Measurements from ENCODE around the gene GEMIN4. TPM values are rescaled to one million over a fixed set of nuclear protein-coding genes. Genes with fewer than 3 reads are reported as not detected.

Gene GEMIN4
- total and polyA plus RNA-seq, 2 experiments from 2014 or later = 14.1 to 45.0 TPM

DNA sequence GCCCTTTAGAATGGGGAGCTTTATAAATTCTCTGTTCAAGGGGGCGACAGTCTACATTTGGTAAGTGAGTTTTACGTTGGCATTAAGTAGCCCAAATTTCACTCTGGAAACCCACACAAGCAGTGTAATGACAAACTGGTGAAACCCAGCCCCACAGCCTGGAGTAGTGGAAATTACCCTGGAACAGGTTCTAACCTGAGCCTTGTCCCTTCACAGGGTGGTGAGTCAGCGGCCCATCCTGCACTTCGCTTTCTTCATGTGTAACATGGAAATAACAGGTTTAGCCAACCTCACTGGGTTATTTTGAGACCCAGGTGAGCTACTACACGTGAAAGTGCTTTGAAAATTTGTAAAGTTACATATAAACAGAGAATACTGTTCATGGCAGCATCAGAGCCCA lies 23.2 kb downstream of the GEMIN4 start:
- ATAC-seq (no peak), DNase-seq (ENCODE audit: low spot score) (no peak)
- H3K27me3 Mint-ChIP-seq (ENCODE audit: insufficient read depth, low read depth, poor library complexity) = peaks cover 18% of the 10 kb centered on the region
- 0 out of 2 replicates have a peak, but pooled peaks cover 9% of the 10 kb centered on the region for H3F3A ChIP-seq (replicated peaks; ENCODE audit: low read depth)
- peaks cover 7% of the 10 kb centered on the region; the same call in 1 of the 2 replicates for H3K27me3 ChIP-seq (ENCODE audit: insufficient read depth)
- H3K9me3 Mint-ChIP-seq = no peaks in the 10 kb centered on the region
- H3K4me3 ChIP-seq = no peak overlapping the region
- no peak overlapping the region for H3K27ac Mint-ChIP-seq
- H2AFZ ChIP-seq = no peak overlapping the region
- no peaks in the 10 kb centered on the region for H3K9me2 ChIP-seq (ENCODE audit: insufficient read depth)
- TF ChIP-seq, protein P1, sequence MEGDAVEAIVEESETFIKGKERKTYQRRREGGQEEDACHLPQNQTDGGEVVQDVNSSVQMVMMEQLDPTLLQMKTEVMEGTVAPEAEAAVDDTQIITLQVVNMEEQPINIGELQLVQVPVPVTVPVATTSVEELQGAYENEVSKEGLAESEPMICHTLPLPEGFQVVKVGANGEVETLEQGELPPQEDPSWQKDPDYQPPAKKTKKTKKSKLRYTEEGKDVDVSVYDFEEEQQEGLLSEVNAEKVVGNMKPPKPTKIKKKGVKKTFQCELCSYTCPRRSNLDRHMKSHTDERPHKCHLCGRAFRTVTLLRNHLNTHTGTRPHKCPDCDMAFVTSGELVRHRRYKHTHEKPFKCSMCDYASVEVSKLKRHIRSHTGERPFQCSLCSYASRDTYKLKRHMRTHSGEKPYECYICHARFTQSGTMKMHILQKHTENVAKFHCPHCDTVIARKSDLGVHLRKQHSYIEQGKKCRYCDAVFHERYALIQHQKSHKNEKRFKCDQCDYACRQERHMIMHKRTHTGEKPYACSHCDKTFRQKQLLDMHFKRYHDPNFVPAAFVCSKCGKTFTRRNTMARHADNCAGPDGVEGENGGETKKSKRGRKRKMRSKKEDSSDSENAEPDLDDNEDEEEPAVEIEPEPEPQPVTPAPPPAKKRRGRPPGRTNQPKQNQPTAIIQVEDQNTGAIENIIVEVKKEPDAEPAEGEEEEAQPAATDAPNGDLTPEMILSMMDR (conservative IDR thresholded peaks at IDR 0.05; ENCODE audit: low read depth in 2 of 2) = no peak
- no peak for TF ChIP-seq REST (IDR thresholded peaks at IDR 0.05; ENCODE audit: unreplicated experiment)
- no peak for TF ChIP-seq JUNB (IDR thresholded peaks at IDR 0.05; ENCODE audit: unreplicated experiment)
- TF ChIP-seq, protein P2, sequence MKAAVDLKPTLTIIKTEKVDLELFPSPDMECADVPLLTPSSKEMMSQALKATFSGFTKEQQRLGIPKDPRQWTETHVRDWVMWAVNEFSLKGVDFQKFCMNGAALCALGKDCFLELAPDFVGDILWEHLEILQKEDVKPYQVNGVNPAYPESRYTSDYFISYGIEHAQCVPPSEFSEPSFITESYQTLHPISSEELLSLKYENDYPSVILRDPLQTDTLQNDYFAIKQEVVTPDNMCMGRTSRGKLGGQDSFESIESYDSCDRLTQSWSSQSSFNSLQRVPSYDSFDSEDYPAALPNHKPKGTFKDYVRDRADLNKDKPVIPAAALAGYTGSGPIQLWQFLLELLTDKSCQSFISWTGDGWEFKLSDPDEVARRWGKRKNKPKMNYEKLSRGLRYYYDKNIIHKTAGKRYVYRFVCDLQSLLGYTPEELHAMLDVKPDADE (IDR thresholded peaks at IDR 0.05) = no peak
- no peak for TF ChIP-seq STAT1 (IDR thresholded peaks at IDR 0.05; ENCODE audit: unreplicated experiment)
- no peak for TF ChIP-seq ZNF331 (CRISPR knock-in tag; IDR thresholded peaks at IDR 0.05; ENCODE audit: low read depth)
- TF ChIP-seq ZNF114 (CRISPR knock-in tag; IDR thresholded peaks at IDR 0.05) = no peak
- TF ChIP-seq EZH2 (IDR thresholded peaks at IDR 0.05; ENCODE audit: low read depth, unreplicated experiment) = no peak
- TF ChIP-seq ZNF462 (CRISPR knock-in tag; IDR thresholded peaks at IDR 0.05) = no peak
- no peak for TF ChIP-seq CREB1 (CRISPR knock-in tag; IDR thresholded peaks at IDR 0.05; ENCODE audit: low read depth)
- no peak for TF ChIP-seq EZH2phosphoT487 (IDR thresholded peaks at IDR 0.05; ENCODE audit: unreplicated experiment)
- no peak for TF ChIP-seq POLR2AphosphoS5 (IDR thresholded peaks at IDR 0.05; ENCODE audit: low read depth)
- no peak for TF ChIP-seq NANOG (IDR thresholded peaks at IDR 0.05; ENCODE audit: borderline replicate concordance)
- peaks cover 16% of the 10 kb centered on the region for H3K79me2 ChIP-seq (replicated peaks; ENCODE audit: insufficient read depth)
- H4K20me1 ChIP-seq (replicated peaks; ENCODE audit: insufficient read depth) = peaks cover 14% of the 10 kb centered on the region; the same call in 1 of the 2 replicates
- H3K27ac ChIP-seq (ENCODE audit: low read depth) = no peak overlapping the region
- no peaks in the 10 kb centered on the region for H3K36me3 ChIP-seq (ENCODE audit: insufficient read depth)
- H3K4me3 Mint-ChIP-seq = no peak overlapping the region
- H3K4me1 ChIP-seq (ENCODE audit: insufficient read depth) = peaks cover 26% of the 10 kb centered on the region
- peaks cover 20% of the 10 kb centered on the region for H3K4me1 Mint-ChIP-seq
- H3K36me3 Mint-ChIP-seq (ENCODE audit: low read depth) = peaks cover 9% of the 10 kb centered on the region
- no peak overlapping the region for H3K4me2 ChIP-seq
